Measurements from ENCODE around the gene PIP4P1.

The PIP4P1 gene

GRCh38 chr14:20427231-20428009, 33.8 kb downstream of the PIP4P1 start (continued):
- TF ChIP-seq PRDM10 (tag by site-specific recombination; IDR thresholded peaks at IDR 0.05) (peak; percentile 92), ZNF114 (tag by site-specific recombination; IDR thresholded peaks at IDR 0.05) (no peak), ZNF791 (tag by site-specific recombination; IDR thresholded peaks at IDR 0.05) (no peak), SP3 (tag by site-specific recombination; IDR thresholded peaks at IDR 0.05) (peak; percentile 24; the same call in 1 of the 2 replicates), ZNF843 (tag by site-specific recombination; IDR thresholded peaks at IDR 0.05) (no peak), PRDM1 (tag by site-specific recombination; IDR thresholded peaks at IDR 0.05) (peak; percentile 52; the same call in 1 of the 2 replicates), ZNF747 (tag by site-specific recombination; IDR thresholded peaks at IDR 0.05) (no peak), KLF8 (tag by site-specific recombination; IDR thresholded peaks at IDR 0.05) (no peak), ZNF660 (tag by site-specific recombination; IDR thresholded peaks at IDR 0.05) (no peak), SP7 (tag by site-specific recombination; IDR thresholded peaks at IDR 0.05) (peak; percentile 45), PATZ1 (tag by site-specific recombination; IDR thresholded peaks at IDR 0.05) (no peak), ZNF23 (tag by site-specific recombination; IDR thresholded peaks at IDR 0.05; ENCODE audit: borderline replicate concordance) (no peak), ZNF529 (tag by site-specific recombination; IDR thresholded peaks at IDR 0.05; ENCODE audit: insufficient replicate concordance) (no peak), ZNF398 (tag by site-specific recombination; IDR thresholded peaks at IDR 0.05) (no peak), ZNF600 (tag by site-specific recombination; IDR thresholded peaks at IDR 0.05) (0 out of 2 replicates have a peak, but pooled peaks have one; percentile 15), PRDM4 (tag by site-specific recombination; IDR thresholded peaks at IDR 0.05) (no peak), ZNF223 (tag by site-specific recombination; IDR thresholded peaks at IDR 0.05) (no peak), AEBP2 (tag by site-specific recombination; IDR thresholded peaks at IDR 0.05; ENCODE audit: borderline replicate concordance) (no peak), ZNF585B (tag by site-specific recombination; IDR thresholded peaks at IDR 0.05) (no peak)
